ENCODE results near the gene PHKG1. TPM values are rescaled to one million over a fixed set of nuclear protein-coding genes. Genes with fewer than 3 reads are reported as not detected.

The PHKG1 gene
- total RNA-seq, 1 experiment from 2014 or later = 1.2 TPM

DNA sequence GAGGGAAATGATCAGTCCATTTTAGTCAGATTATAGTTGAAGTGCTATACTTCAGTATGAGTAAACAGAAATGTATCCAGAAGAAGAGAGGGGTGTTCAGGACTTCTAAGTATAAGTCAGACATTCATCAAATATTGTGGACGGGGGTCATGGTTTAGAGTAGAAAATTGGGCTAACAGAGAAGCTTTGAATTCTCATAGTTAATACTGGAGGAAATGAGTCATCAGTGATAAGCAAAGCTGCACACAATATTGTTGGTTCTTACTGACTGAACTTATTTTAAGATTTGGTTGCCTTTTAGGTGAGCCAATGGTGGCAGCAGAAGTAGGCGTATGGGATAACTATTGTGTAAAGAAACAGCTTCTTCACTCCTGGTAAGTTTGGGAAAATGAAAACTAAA, 30.4 kb downstream of the PHKG1 start:
- no peak overlapping the region for H3K4me3 Mint-ChIP-seq (ENCODE audit: unreplicated experiment)
- TF ChIP-seq CTCF (IDR thresholded peaks at IDR 0.05; ENCODE audit: unreplicated experiment) = no peak
- no peaks in the 10 kb centered on the region for H3K9me3 Mint-ChIP-seq (ENCODE audit: unreplicated experiment)
- peak overlapping the region; percentile 52 for H3K27ac Mint-ChIP-seq (ENCODE audit: low read depth, unreplicated experiment)
- H3K27me3 Mint-ChIP-seq (ENCODE audit: insufficient read depth, unreplicated experiment) = no peaks in the 10 kb centered on the region
- ChIA-PET POLR2A (interaction anchor here (0.7 to 9.3 kb wide), 7 partner anchors 9 to 59 kb away, joined by 3 to 116 read pairs (median 18); partner anchors contain the start of genes CCT6A and PSPH), CTCF (interaction anchor here (1.0 to 1.2 kb wide), 4 partner anchors 10 to 44 kb away, joined by 4 to 6 read pairs (median 4); no protein-coding TSS in a partner anchor)
- DNase-seq (ENCODE audit: unreplicated experiment) = no peak
- intact Hi-C loops (cut with micrococcal nuclease) = no loop called here
- BruUV-seq (replicated peaks) = no TSS peak
- H3K4me1 Mint-ChIP-seq (ENCODE audit: insufficient read depth, unreplicated experiment) = peaks cover 30% of the 10 kb centered on the region
- peaks cover 82% of the 10 kb centered on the region for H3K36me3 Mint-ChIP-seq (ENCODE audit: insufficient read depth, unreplicated experiment)

- no peak for DNase-seq (ENCODE audit: unreplicated experiment)
- Mint-ChIP-seq H3K9me3 (ENCODE audit: unreplicated experiment) (no peaks in the 10 kb centered on the region), H3K4me1 (ENCODE audit: insufficient read depth, unreplicated experiment) (peaks cover 10% of the 10 kb centered on the region), H3K36me3 (ENCODE audit: insufficient read depth, unreplicated experiment) (peaks cover 76% of the 10 kb centered on the region), H3K27me3 (ENCODE audit: insufficient read depth, unreplicated experiment) (no peaks in the 10 kb centered on the region), H3K27ac (ENCODE audit: low read depth, unreplicated experiment) (peak overlapping the region; percentile 94), H3K4me3 (ENCODE audit: unreplicated experiment) (no peak overlapping the region)
- BruUV-seq (replicated peaks) = no TSS peak
- no peak for TF ChIP-seq CTCF (IDR thresholded peaks at IDR 0.05; ENCODE audit: unreplicated experiment)
- intact Hi-C loops (cut with micrococcal nuclease) = no loop called here
- ChIA-PET CTCF (interaction anchor here (0.6 to 1.3 kb wide), 2 partner anchors 38 to 90 kb away, joined by 3 to 6 read pairs; partner anchors contain the start of gene NIPSNAP2), POLR2A (interaction anchor here (0.6 to 3.3 kb wide), 6 partner anchors 9 to 413 kb away, joined by 3 to 26 read pairs (median 6); partner anchors contain the start of genes NIPSNAP2 and SUMF2)
Measured at GRCh38 chr7:56053993-56054392, 38.8 kb downstream of the PHKG1 start.

- peaks cover 10% of the 10 kb centered on the region for H3K4me1 Mint-ChIP-seq (ENCODE audit: insufficient read depth, unreplicated experiment)
- H3K36me3 Mint-ChIP-seq (ENCODE audit: insufficient read depth, unreplicated experiment) = peaks cover 70% of the 10 kb centered on the region
- CTCF ChIA-PET = interaction anchor here (0.6 to 1.3 kb wide), 2 partner anchors 37 to 89 kb away, joined by 3 to 6 read pairs; partner anchors contain the start of gene NIPSNAP2
Measured at GRCh38 chr7:56053379-56053778, 39.4 kb downstream of the PHKG1 start.

More at GRCh38 chr7:56053379-56053778, 39.4 kb downstream of the PHKG1 start:
- Mint-ChIP-seq H3K4me3 (ENCODE audit: unreplicated experiment) (peak overlapping the region; percentile 97), H3K9me3 (ENCODE audit: unreplicated experiment) (no peaks in the 10 kb centered on the region), H3K27ac (ENCODE audit: low read depth, unreplicated experiment) (peak overlapping the region; percentile 94), H3K27me3 (ENCODE audit: insufficient read depth, unreplicated experiment) (no peaks in the 10 kb centered on the region)
- intact Hi-C loops (cut with micrococcal nuclease) = no loop called here
- BruUV-seq (replicated peaks) = no TSS peak
- no peak for TF ChIP-seq CTCF (IDR thresholded peaks at IDR 0.05; ENCODE audit: unreplicated experiment)
- no peak for DNase-seq (ENCODE audit: unreplicated experiment)
- POLR2A ChIA-PET = interaction anchor here (0.6 to 3.3 kb wide), 8 partner anchors 8 to 478 kb away, joined by 3 to 26 read pairs (median 4); partner anchors contain the start of genes NIPSNAP2 and SUMF2

All from MCF 10A (cell line).